GM12878 (cell line): Measurements from ENCODE around the gene RPS10. TPM values are rescaled to one million over a fixed set of nuclear protein-coding genes. Genes with fewer than 3 reads are reported as not detected.

Source experiments
- ATAC-seq: fragments of 200-7000 bp; cut with Tn5 transposase; 3 replicates; pipeline ENCODE4 v1.9.1; 2020; ENCODE audit warnings: mild to moderate bottlenecking, moderate library complexity
- BruUV-seq: library from RNA; stranded (reverse); fragments of 400-500 nt; replicated peaks from 2 replicates; lab custom pipeline; 2021; lab: Mats Ljungman, UMichigan
- CTCF ChIA-PET: fragments of 300-600 bp; sonication (Branson Sonifier 250); formaldehyde crosslinking; extraction: SDS; loops from one replicate; lab custom pipeline; 2021; ENCODE audit warnings: inconsistent platforms; lab: Yijun Ruan, JAX
- POLR2A ChIA-PET: fragments of 350-600 bp; formaldehyde crosslinking; extraction: SDS; loops from one replicate; lab custom pipeline; 2021; ENCODE audit warnings: inconsistent platforms; lab: Charles Lee
- RAD21 ChIA-PET: fragments of 300-600 bp; sonication (Branson Sonifier 250); formaldehyde crosslinking; loops from one replicate; lab custom pipeline; 2023; ENCODE audit warnings: antibody characterized with exemption; ENCODE audit not compliant: unreplicated experiment; lab: Charles Lee
- SMC1A ChIA-PET: fragments of 300-600 bp; sonication (Branson Sonifier 250); formaldehyde crosslinking; loops from one replicate; lab custom pipeline; 2023; ENCODE audit not compliant: unreplicated experiment, uncharacterized antibody; lab: Charles Lee
- DNase-seq: peaks from one replicate; pipeline ENCODE4 v3.0.0-alpha.2; 2011; ENCODE audit warnings: low read depth, low spot score
- FAIRE-seq: peaks from 3 replicates; lab custom pipeline; 2011; peaks lifted over from hg19 to GRCh38; lab: Jason Lieb, UNC
- H2AFZ ChIP-seq: 2 replicates; pipeline ENCODE4 v1.6.0; 2011; ENCODE audit warnings: low read depth, low read length, control low read depth; ENCODE audit not compliant: control insufficient read depth
- H3K27ac ChIP-seq: 2 replicates; pipeline ENCODE4 v1.5.1; 2011; ENCODE audit warnings: control low read depth; ENCODE audit not compliant: control insufficient read depth, insufficient read depth
- H3K27me3 ChIP-seq, 2 experiments: replicated peaks in 1 of 2; 2 replicates each; pipeline versions ENCODE4 v1.6.0 to v1.6.1; 2011; ENCODE audit warnings: low read length in 1 of 2; ENCODE audit not compliant: control insufficient read depth in 2 of 2, insufficient read depth in 2 of 2
- H3K36me3 ChIP-seq, 2 experiments: 2 replicates each; pipeline ENCODE4 v1.5.1; 2011; ENCODE audit warnings: low read length in 1 of 2; ENCODE audit not compliant: control insufficient read depth in 2 of 2, insufficient read depth in 2 of 2
- H3K4me1 ChIP-seq: 2 replicates; pipeline ENCODE4 v1.6.1; 2011; ENCODE audit warnings: mild to moderate bottlenecking, low read length, moderate library complexity, mixed read lengths; ENCODE audit not compliant: control insufficient read depth, insufficient read depth
- H3K4me2 ChIP-seq: 2 replicates; pipeline ENCODE4 v1.6.0; 2011; ENCODE audit warnings: control low read depth; ENCODE audit not compliant: control insufficient read depth, insufficient read depth
- H3K4me3 ChIP-seq: fragments of 200-600 bp; sonication (generic); 2 replicates; pipeline ENCODE4 v1.5.1; 2016
- H3K79me2 ChIP-seq: 2 replicates; pipeline ENCODE4 v1.6.0; 2011; ENCODE audit warnings: low read length; ENCODE audit not compliant: control insufficient read depth, insufficient read depth
- H3K9ac ChIP-seq: 2 replicates; pipeline ENCODE4 v1.8.0; 2011; ENCODE audit warnings: low read length, control low read depth, mixed read lengths; ENCODE audit not compliant: control insufficient read depth, insufficient read depth
- H3K9me3 ChIP-seq: replicated peaks from 3 replicates; pipeline ENCODE4 v1.5.1; 2011; ENCODE audit warnings: mild to moderate bottlenecking, low read length; ENCODE audit not compliant: control insufficient read depth, insufficient read depth
- H4K20me1 ChIP-seq: 2 replicates; pipeline ENCODE4 v1.6.0; 2011; ENCODE audit not compliant: control insufficient read depth, insufficient read depth
- BCL11A ChIP-seq: IDR thresholded peaks from 2 replicates; pipeline ENCODE4 v1.6.1; 2011; ENCODE audit warnings: low read depth, low read length
- CEBPZ ChIP-seq: fragments of 150-350 bp; IDR thresholded peaks from 2 replicates; pipeline ENCODE4 v1.6.1; 2016; ENCODE audit warnings: low read depth, low read length
- CHD1 ChIP-seq: IDR thresholded peaks from 2 replicates; pipeline ENCODE4 v1.6.1; 2012; ENCODE audit warnings: low read depth, low read length, improper control_type of control experiment
- IKZF1 ChIP-seq: fragments of 450-650 bp; conservative IDR thresholded peaks from 2 replicates; pipeline ENCODE4 v1.6.1; 2017; ENCODE audit warnings: antibody characterized with exemption, mild to moderate bottlenecking
- IKZF2 ChIP-seq, 2 experiments: fragments of 450-650 bp; IDR thresholded peaks; 2 replicates each; pipeline ENCODE4 v1.6.1; 2017; ENCODE audit warnings: mild to moderate bottlenecking in 2 of 2, moderate library complexity in 2 of 2
- IRF5 ChIP-seq: fragments of 450-650 bp; IDR thresholded peaks from 2 replicates; pipeline ENCODE4 v1.6.1; 2017; ENCODE audit warnings: borderline replicate concordance
- JUNB ChIP-seq: IDR thresholded peaks from 2 replicates; pipeline ENCODE4 v1.6.1; 2016; ENCODE audit warnings: antibody characterized with exemption, mild to moderate bottlenecking
- KAT2A ChIP-seq: conservative IDR thresholded peaks from 2 replicates; pipeline ENCODE4 v1.6.1; 2011; ENCODE audit warnings: low read depth, low read length; ENCODE audit not compliant: control insufficient read depth
- MEF2B ChIP-seq: fragments of 450-650 bp; IDR thresholded peaks from 2 replicates; pipeline ENCODE4 v1.6.1; 2018; ENCODE audit warnings: mild to moderate bottlenecking, moderate library complexity; ENCODE audit not compliant: partially characterized antibody, poor library complexity, severe bottlenecking
- POU2F2 ChIP-seq: IDR thresholded peaks from 3 replicates; pipeline ENCODE4 v1.6.1; 2011; ENCODE audit warnings: low read depth, mild to moderate bottlenecking, low read length, borderline replicate concordance
- SUPT20H ChIP-seq: IDR thresholded peaks from 2 replicates; pipeline ENCODE4 v1.6.1; 2011; ENCODE audit warnings: low read depth, mild to moderate bottlenecking, low read length, moderate library complexity, borderline replicate concordance; ENCODE audit not compliant: control insufficient read depth
- TAF1 ChIP-seq: IDR thresholded peaks from 2 replicates; pipeline ENCODE4 v1.6.1; 2011; ENCODE audit warnings: mild to moderate bottlenecking, low read depth, low read length, borderline replicate concordance
- YY1 ChIP-seq: IDR thresholded peaks from 2 replicates; pipeline ENCODE4 v1.6.1; 2011; ENCODE audit warnings: low read depth, mild to moderate bottlenecking, low read length
- WGBS: methylation state at CpG from one replicate; pipeline ENCODE4 v1.1.6; 2016; ENCODE audit warnings: low lambda C conversion rate; ENCODE audit not compliant: insufficient replicate concordance, insufficient coverage; ENCODE audit errors: missing lambda C conversion rate; 5-methylcytosine and 5-hydroxymethylcytosine counted together
- in situ Hi-C: fragments of 300-500 bp; cut with MboI; formaldehyde crosslinking; loops from 9 replicates; pipeline ENCODE4 v1.14.3; 2018; ENCODE audit warnings: mixed read lengths
- intact Hi-C: fragments of 100-400 bp; cut with micrococcal nuclease; formaldehyde crosslinking; loops from one replicate; pipeline ENCODE4 v1.14.2; 2022; ENCODE audit not compliant: unreplicated experiment
- polyA plus RNA-seq, 11 experiments: library from polyadenylated mRNA; depleted of rRNA in 4 of 11; unstranded in 6 of 11; stranded (reverse) in 5 of 11; fragments of >200 nt; fragmentation: Nextera tagmentation in 4 of 11; fragmentation: Illumina TruSeq in 1 of 11; extraction: Ambion mirVana in 4 of 11; extraction: Trizol in 1 of 11; gene quantifications; 1 replicate in 1 of 11; 2 replicates in 10 of 11; pipeline versions ENCODE4 v1.2.1 to v1.2.3, GENCODE V29; 2011 to 2016; ENCODE audit warnings: inconsistent platforms in 2 of 11, missing spikeins in 2 of 11, low read depth in 1 of 11
- total RNA-seq, 4 experiments: library from RNA; depleted of rRNA in 3 of 4; stranded (reverse); fragments of >200 nt in 3 of 4; fragmentation: Illumina TruSeq in 1 of 4; extraction: Trizol in 1 of 4; gene quantifications; 2 replicates each; pipeline versions ENCODE4 v1.2.1 to v1.2.3, GENCODE V29; 2013 to 2021
- TF ChIP-seq, protein P1 (sequence below): IDR thresholded peaks from 2 replicates; pipeline ENCODE4 v1.6.1; 2011; ENCODE audit warnings: borderline replicate concordance, low read depth, mild to moderate bottlenecking, moderate library complexity, low read length; ENCODE audit not compliant: insufficient read depth, poor library complexity, severe bottlenecking

The RPS10 gene
- total and polyA plus RNA-seq, 10 of the 15 experiments (the other 5 are each of a cell fraction or from before 2014, with no cell fraction given), result 1,546 to 3,970 (median 2,813) TPM

GRCh38 chr6:34445313-34445860 is 19.5 kb upstream of the RPS10 start:
- no peak for FAIRE-seq
- DNase-seq, result no peak
- WGBS, result 61% methylated on average over 4 of the region's 4 CpGs
- Histone ChIP-seq H2AFZ (no peak overlapping the region), H3K36me3 (no peaks in the 10 kb centered on the region), H3K4me1 (no peaks in the 10 kb centered on the region), H3K9ac (no peak overlapping the region), H3K9me3 (no peaks in the 10 kb centered on the region), H3K27me3 (no peaks in the 10 kb centered on the region), H3K27ac (no peak overlapping the region), H3K4me3 (no peak overlapping the region), H3K79me2 (no peaks in the 10 kb centered on the region), H3K4me2 (no peak overlapping the region), H4K20me1 (no peaks in the 10 kb centered on the region)
- ChIA-PET SMC1A (interaction anchor here (1.2 kb wide), 1 partner anchor 164 kb away, joined by 3 read pairs; no protein-coding TSS in a partner anchor), CTCF (interaction anchor here (0.6 kb wide), 1 partner anchor 58 kb away, joined by 4 read pairs; no protein-coding TSS in a partner anchor), POLR2A (no interaction called here), RAD21 (no interaction called here)
- in situ Hi-C loops (no loop called here), intact Hi-C loops (no loop called here)
- BruUV-seq, result no TSS peak
- TF ChIP-seq, protein P1, sequence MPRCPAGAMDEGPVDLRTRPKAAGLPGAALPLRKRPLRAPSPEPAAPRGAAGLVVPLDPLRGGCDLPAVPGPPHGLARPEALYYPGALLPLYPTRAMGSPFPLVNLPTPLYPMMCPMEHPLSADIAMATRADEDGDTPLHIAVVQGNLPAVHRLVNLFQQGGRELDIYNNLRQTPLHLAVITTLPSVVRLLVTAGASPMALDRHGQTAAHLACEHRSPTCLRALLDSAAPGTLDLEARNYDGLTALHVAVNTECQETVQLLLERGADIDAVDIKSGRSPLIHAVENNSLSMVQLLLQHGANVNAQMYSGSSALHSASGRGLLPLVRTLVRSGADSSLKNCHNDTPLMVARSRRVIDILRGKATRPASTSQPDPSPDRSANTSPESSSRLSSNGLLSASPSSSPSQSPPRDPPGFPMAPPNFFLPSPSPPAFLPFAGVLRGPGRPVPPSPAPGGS, result no peak
- TF ChIP-seq SUPT20H (no peak), POU2F2 (no peak), YY1 (no peak), IKZF2 (IDR thresholded peaks at IDR 0.05) (no peak), CEBPZ (no peak), KAT2A (no peak), JUNB (no peak), IRF5 (no peak), BCL11A (no peak), CHD1 (no peak), TAF1 (no peak), MEF2B (no peak), IKZF1 (no peak)
- no peak for ATAC-seq
